Gastroesophageal sphincter (tissue), 4 donors: Measurements from ENCODE around the gene CDH13. TPM values are rescaled to one million over a fixed set of nuclear protein-coding genes. Genes with fewer than 3 reads are reported as not detected.

ENCODE experiments used
- ATAC-seq: fragments of 150-250 bp; one replicate; pipeline ENCODE4 v1.9.1; 2016; ENCODE audit warnings: mild to moderate bottlenecking, moderate library complexity
- H3K27ac ChIP-seq, 4 donors: fragments of 200-600 bp; sonication (generic) in 3 of 4; 1 replicate in 3 of 4; 2 replicates in 1 of 4; pipeline ENCODE4 v1.5.1; 2016 to 2019
- H3K27me3 ChIP-seq: fragments of 200-600 bp; sonication (generic); one replicate; pipeline ENCODE4 v1.5.1; 2019
- H3K36me3 ChIP-seq, 2 donors: fragments of 200-600 bp; sonication (generic); one replicate each; pipeline ENCODE4 v1.5.1; 2019; ENCODE audit warnings: control low read depth in 1 of 2
- H3K4me1 ChIP-seq, 3 donors: fragments of 200-600 bp; sonication (generic); 1 replicate in 2 of 3; 2 replicates in 1 of 3; pipeline ENCODE4 v1.5.1; 2016 to 2019; ENCODE audit warnings: control low read depth in 2 of 3
- H3K4me3 ChIP-seq, 2 donors: fragments of 200-600 bp; sonication (generic); one replicate each; pipeline ENCODE4 v1.5.1; 2019; ENCODE audit warnings: mild to moderate bottlenecking in 1 of 2, moderate library complexity in 1 of 2
- H3K9me3 ChIP-seq, 3 donors: fragments of 200-600 bp; sonication (generic); one replicate each; pipeline ENCODE4 v1.5.1; 2017 to 2019; ENCODE audit warnings: control low read depth in 2 of 3
- CTCF ChIP-seq, 4 experiments: fragments of 200-600 bp in 2 of 4; fragments of 450-650 bp in 2 of 4; sonication (generic) in 1 of 4; IDR thresholded peaks; one replicate each; pipeline ENCODE4 v1.5.1; 2017 to 2019; ENCODE audit warnings: antibody characterized with exemption in 4 of 4, mild to moderate bottlenecking in 2 of 4, moderate library complexity in 2 of 4
- EP300 ChIP-seq: sonication (generic); formaldehyde crosslinking; IDR thresholded peaks from one replicate; pipeline ENCODE4 v1.6.1; 2017; ENCODE audit warnings: antibody characterized with exemption, mild to moderate bottlenecking
- POLR2A ChIP-seq, 2 donors: fragments of 450-650 bp; IDR thresholded peaks; one replicate each; pipeline ENCODE4 v1.6.1; 2017; ENCODE audit warnings: antibody characterized with exemption in 2 of 2, mild to moderate bottlenecking in 2 of 2, moderate library complexity in 1 of 2
- POLR2AphosphoS5 ChIP-seq: sonication (generic); formaldehyde crosslinking; IDR thresholded peaks from one replicate; pipeline ENCODE4 v1.6.1; 2017; ENCODE audit warnings: antibody characterized with exemption
- WGBS, 2 donors: methylation state at CpG; one replicate each; pipeline ENCODE4 v1.1.5; 2018; ENCODE audit warnings: low coverage in 1 of 2; 5-methylcytosine and 5-hydroxymethylcytosine counted together
- total RNA-seq, 4 donors: library from RNA; depleted of rRNA; stranded (reverse); fragments of >200 nt; gene quantifications; one replicate each; pipeline ENCODE4 v1.1.0, GENCODE V29; 2016

Gene CDH13
- total RNA-seq, 4 donors from 2014 or later = 4.2 to 22.3 (median 11.4) TPM

DNA sequence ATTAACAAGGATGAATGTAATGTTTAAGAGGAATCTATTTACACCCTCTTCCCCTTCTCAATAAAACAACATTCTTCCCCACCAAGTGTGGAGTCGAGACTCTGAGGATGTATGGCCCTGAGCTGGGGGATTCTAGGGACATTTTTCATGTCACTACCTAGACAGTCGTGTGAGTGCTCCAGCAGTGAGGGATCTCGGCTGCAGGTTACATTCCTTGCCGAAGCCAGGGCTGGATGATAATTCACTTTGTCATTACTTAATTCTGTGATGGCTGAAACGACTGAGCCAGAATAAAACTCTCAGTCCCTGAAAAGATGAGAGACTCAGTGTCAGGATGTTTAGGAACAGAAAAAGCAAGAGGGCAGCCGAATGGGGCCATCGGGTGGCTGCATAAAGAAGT lies 1074.1 kb downstream of the CDH13 start:
- Histone ChIP-seq H3K4me1 (no peaks in the 10 kb centered on the region), H3K4me3 (no peak overlapping the region), H3K27me3 (no peaks in the 10 kb centered on the region), H3K27ac (no peak overlapping the region), H3K36me3 (no peaks in the 10 kb centered on the region), H3K9me3 (no peaks in the 10 kb centered on the region)
- no peak for ATAC-seq
- 68 to 76% methylated on average over 5 to 7 of the region's 7 CpGs for WGBS, 2 donors
- TF ChIP-seq POLR2A (IDR thresholded peaks at IDR 0.05) (no peak), CTCF (IDR thresholded peaks at IDR 0.05) (no peak), POLR2AphosphoS5 (no peak), EP300 (no peak)

GRCh38 chr16:83701494-83701893 lies 1074.7 kb downstream of the CDH13 start:
- Histone ChIP-seq H3K27ac (no peak overlapping the region), H3K9me3 (no peaks in the 10 kb centered on the region), H3K4me3 (no peak overlapping the region), H3K27me3 (no peaks in the 10 kb centered on the region), H3K36me3 (no peaks in the 10 kb centered on the region), H3K4me1 (no peaks in the 10 kb centered on the region)
- TF ChIP-seq POLR2AphosphoS5 (no peak), EP300 (no peak), POLR2A (IDR thresholded peaks at IDR 0.05) (no peak), CTCF (IDR thresholded peaks at IDR 0.05) (no peak)
- 20 to 34% methylated on average over 7 of the region's 9 CpGs for WGBS, 2 donors
- no peak for ATAC-seq

- TF ChIP-seq POLR2A (IDR thresholded peaks at IDR 0.05) (no peak), CTCF (IDR thresholded peaks at IDR 0.05) (no peak), POLR2AphosphoS5 (no peak), EP300 (no peak)
- no peak overlapping the region for H3K4me3 ChIP-seq
- no peaks in the 10 kb centered on the region for H3K9me3 ChIP-seq
- H3K27ac ChIP-seq = no peak overlapping the region
- ATAC-seq = no peak
- H3K36me3 ChIP-seq = no peaks in the 10 kb centered on the region
- no peaks in the 10 kb centered on the region for H3K4me1 ChIP-seq
- H3K27me3 ChIP-seq = no peaks in the 10 kb centered on the region
Measured at GRCh38 chr16:83704656-83705055, 1077.9 kb downstream of the CDH13 start.

- no peak for ATAC-seq
- TF ChIP-seq POLR2A (IDR thresholded peaks at IDR 0.05) (no peak), CTCF (IDR thresholded peaks at IDR 0.05) (no peak), EP300 (no peak), POLR2AphosphoS5 (no peak)
- 77 to 96% methylated on average over 3 to 4 of the region's 4 CpGs for WGBS, 2 donors
Measured at GRCh38 chr16:83705856-83706255, 1079.1 kb downstream of the CDH13 start.

GRCh38 chr16:83706394-83706793 lies 1079.6 kb downstream of the CDH13 start:
- Histone ChIP-seq H3K27me3 (no peaks in the 10 kb centered on the region), H3K9me3 (no peaks in the 10 kb centered on the region), H3K4me1 (no peaks in the 10 kb centered on the region), H3K27ac (no peak overlapping the region), H3K4me3 (no peak overlapping the region), H3K36me3 (no peaks in the 10 kb centered on the region)
- TF ChIP-seq CTCF (IDR thresholded peaks at IDR 0.05) = no peak
- TF ChIP-seq POLR2A (IDR thresholded peaks at IDR 0.05) = no peak
- no peak for TF ChIP-seq EP300
- no peak for TF ChIP-seq POLR2AphosphoS5
- no peak for ATAC-seq
- 82 to 94% methylated on average over 3 to 4 of the region's 4 CpGs for WGBS, 2 donors

More at GRCh38 chr16:83705856-83706255, 1079.1 kb downstream of the CDH13 start:
- Histone ChIP-seq H3K27me3 (no peaks in the 10 kb centered on the region), H3K4me1 (no peaks in the 10 kb centered on the region), H3K36me3 (no peaks in the 10 kb centered on the region), H3K9me3 (no peaks in the 10 kb centered on the region), H3K27ac (no peak overlapping the region), H3K4me3 (no peak overlapping the region)
